ENCODE measurements around the gene PTPN6. TPM values are rescaled to one million over a fixed set of nuclear protein-coding genes. Genes with fewer than 3 reads are reported as not detected.

Gene PTPN6
- total RNA-seq, 1 donor: 99.9 TPM

- no peaks in the 10 kb centered on the region for H3K27me3 ChIP-seq (ENCODE audit: insufficient read depth, low read length)
- peaks cover 63% of the 10 kb centered on the region for H3K4me1 ChIP-seq (ENCODE audit: insufficient read depth, low read length)
- H3K9me3 ChIP-seq (ENCODE audit: low read depth, low read length): no peaks in the 10 kb centered on the region
- H3K4me3 ChIP-seq (ENCODE audit: low read length): no peak overlapping the region
Measured at GRCh38 chr12:6963791-6964413, 12.7 kb downstream of the PTPN6 start.

- Histone ChIP-seq H3K27me3 (ENCODE audit: insufficient read depth, low read length) (no peaks in the 10 kb centered on the region), H3K4me1 (ENCODE audit: insufficient read depth, low read length) (peaks cover 63% of the 10 kb centered on the region), H3K4me3 (ENCODE audit: low read length) (no peak overlapping the region), H3K9me3 (ENCODE audit: low read depth, low read length) (no peaks in the 10 kb centered on the region)
Measured at GRCh38 chr12:6964605-6965025, 13.5 kb downstream of the PTPN6 start.

DNA sequence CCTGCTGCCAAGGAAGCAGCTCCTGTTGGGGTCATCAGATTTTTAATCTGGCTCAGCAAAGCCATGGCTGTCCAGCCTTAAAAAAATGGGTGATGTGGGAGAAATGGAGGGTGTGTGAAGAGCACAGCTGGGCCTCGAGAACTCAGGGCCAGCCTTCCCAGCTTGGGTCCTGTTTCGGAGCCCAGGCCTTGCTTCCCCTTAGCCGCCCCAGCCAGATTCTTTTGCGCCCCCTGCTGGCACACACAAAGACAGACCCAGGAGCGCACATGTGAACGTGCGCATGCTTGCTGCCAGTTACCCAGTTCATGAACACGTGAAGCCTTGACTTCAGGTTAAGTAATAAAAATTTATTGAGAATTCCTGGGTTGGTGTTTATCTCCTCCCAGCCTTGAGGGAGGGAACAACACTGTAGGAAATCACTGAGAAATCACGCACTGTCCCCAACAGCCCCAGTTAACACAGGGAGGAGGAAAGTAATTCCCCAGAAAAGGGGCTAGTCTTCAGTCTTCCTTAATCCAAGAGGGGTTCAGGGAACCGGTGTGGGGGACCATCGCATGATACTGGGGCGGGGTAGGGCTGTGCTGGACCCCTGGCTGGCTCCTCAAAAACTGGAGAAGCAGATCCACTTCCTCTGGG, 14.0 kb downstream of the PTPN6 start:
- H3K27me3 ChIP-seq (ENCODE audit: insufficient read depth, low read length): no peaks in the 10 kb centered on the region
- H3K9me3 ChIP-seq (ENCODE audit: low read depth, low read length): no peaks in the 10 kb centered on the region
- peaks cover 63% of the 10 kb centered on the region for H3K4me1 ChIP-seq (ENCODE audit: insufficient read depth, low read length)
- no peak overlapping the region for H3K4me3 ChIP-seq (ENCODE audit: low read length)

GRCh38 chr12:6965714-6966113, 14.6 kb downstream of the PTPN6 start:
- peaks cover 58% of the 10 kb centered on the region for H3K4me1 ChIP-seq (ENCODE audit: insufficient read depth, low read length)

GRCh38 chr12:6966351-6966750, 15.2 kb downstream of the PTPN6 start:
- no peaks in the 10 kb centered on the region for H3K27me3 ChIP-seq (ENCODE audit: insufficient read depth, low read length)
- H3K9me3 ChIP-seq (ENCODE audit: low read depth, low read length): no peaks in the 10 kb centered on the region
- peaks cover 54% of the 10 kb centered on the region for H3K4me1 ChIP-seq (ENCODE audit: insufficient read depth, low read length)

More at GRCh38 chr12:6965714-6966113, 14.6 kb downstream of the PTPN6 start:
- Histone ChIP-seq H3K9me3 (ENCODE audit: low read depth, low read length) (no peaks in the 10 kb centered on the region), H3K4me3 (ENCODE audit: low read length) (no peak overlapping the region), H3K27me3 (ENCODE audit: insufficient read depth, low read length) (no peaks in the 10 kb centered on the region)

DNA sequence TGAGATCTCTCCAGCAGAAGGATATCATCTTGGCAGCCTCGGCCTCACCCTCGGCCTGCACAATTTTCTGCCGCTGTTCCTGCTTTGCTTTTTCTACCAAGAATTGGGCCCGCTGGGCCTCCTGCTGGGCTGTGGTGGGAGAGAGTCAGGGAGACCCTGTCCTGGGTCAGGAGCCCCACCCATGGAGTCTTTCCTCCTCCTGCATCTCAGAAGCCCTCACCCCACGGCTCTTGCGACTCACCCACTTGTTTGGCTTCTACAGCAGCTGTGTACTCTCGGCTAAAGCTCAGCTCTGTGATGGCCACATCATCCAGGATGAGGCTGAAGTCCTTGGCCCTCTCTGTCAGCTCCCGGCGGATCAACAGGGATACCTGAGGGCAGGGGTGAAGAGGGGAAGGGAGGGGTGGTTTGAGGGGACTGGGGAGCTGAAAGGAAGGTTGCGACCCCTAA, 16.5 kb downstream of the PTPN6 start:
- H3K27me3 ChIP-seq (ENCODE audit: insufficient read depth, low read length): no peaks in the 10 kb centered on the region
- H3K9me3 ChIP-seq (ENCODE audit: low read depth, low read length): no peaks in the 10 kb centered on the region
- peaks cover 49% of the 10 kb centered on the region for H3K4me1 ChIP-seq (ENCODE audit: insufficient read depth, low read length)
- no peak overlapping the region for H3K4me3 ChIP-seq (ENCODE audit: low read length)

More at GRCh38 chr12:6966351-6966750, 15.2 kb downstream of the PTPN6 start:
- no peak overlapping the region for H3K4me3 ChIP-seq (ENCODE audit: low read length)

DNA sequence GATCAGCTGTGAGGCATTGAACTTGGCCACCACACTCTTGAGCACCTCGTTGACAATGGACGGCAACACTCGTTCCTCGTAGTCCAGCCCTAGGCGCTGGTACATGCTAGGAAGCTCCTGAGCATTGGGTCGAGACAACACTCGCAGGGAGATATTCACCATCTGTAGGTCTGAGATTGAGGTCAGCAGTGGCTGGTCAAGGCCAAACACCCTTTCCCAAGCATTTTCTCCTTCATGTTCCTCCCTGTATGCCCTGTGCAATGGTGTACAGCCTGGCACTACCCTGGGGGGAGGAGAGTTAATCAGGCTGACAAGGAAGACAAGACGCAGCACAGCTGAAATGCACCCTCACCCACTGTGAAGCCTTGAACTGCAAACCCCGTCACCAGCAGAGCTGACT, 17.3 kb downstream of the PTPN6 start:
- H3K9me3 ChIP-seq (ENCODE audit: low read depth, low read length): no peaks in the 10 kb centered on the region
- H3K4me1 ChIP-seq (ENCODE audit: insufficient read depth, low read length): peaks cover 47% of the 10 kb centered on the region
- no peaks in the 10 kb centered on the region for H3K27me3 ChIP-seq (ENCODE audit: insufficient read depth, low read length)
- no peak overlapping the region for H3K4me3 ChIP-seq (ENCODE audit: low read length)

GRCh38 chr12:6970096-6970527, 19.0 kb downstream of the PTPN6 start:
- Histone ChIP-seq H3K27me3 (ENCODE audit: insufficient read depth, low read length) (no peaks in the 10 kb centered on the region), H3K4me1 (ENCODE audit: insufficient read depth, low read length) (peaks cover 32% of the 10 kb centered on the region), H3K4me3 (ENCODE audit: low read length) (peak overlapping the region; percentile 100), H3K9me3 (ENCODE audit: low read depth, low read length) (no peaks in the 10 kb centered on the region)

GRCh38 chr12:6974180-6974579, 23.0 kb downstream of the PTPN6 start:
- H3K4me3 ChIP-seq (ENCODE audit: low read length): no peak overlapping the region
- H3K9me3 ChIP-seq (ENCODE audit: low read depth, low read length): no peaks in the 10 kb centered on the region
- H3K27me3 ChIP-seq (ENCODE audit: insufficient read depth, low read length): no peaks in the 10 kb centered on the region
- peaks cover 23% of the 10 kb centered on the region for H3K4me1 ChIP-seq (ENCODE audit: insufficient read depth, low read length)

DNA sequence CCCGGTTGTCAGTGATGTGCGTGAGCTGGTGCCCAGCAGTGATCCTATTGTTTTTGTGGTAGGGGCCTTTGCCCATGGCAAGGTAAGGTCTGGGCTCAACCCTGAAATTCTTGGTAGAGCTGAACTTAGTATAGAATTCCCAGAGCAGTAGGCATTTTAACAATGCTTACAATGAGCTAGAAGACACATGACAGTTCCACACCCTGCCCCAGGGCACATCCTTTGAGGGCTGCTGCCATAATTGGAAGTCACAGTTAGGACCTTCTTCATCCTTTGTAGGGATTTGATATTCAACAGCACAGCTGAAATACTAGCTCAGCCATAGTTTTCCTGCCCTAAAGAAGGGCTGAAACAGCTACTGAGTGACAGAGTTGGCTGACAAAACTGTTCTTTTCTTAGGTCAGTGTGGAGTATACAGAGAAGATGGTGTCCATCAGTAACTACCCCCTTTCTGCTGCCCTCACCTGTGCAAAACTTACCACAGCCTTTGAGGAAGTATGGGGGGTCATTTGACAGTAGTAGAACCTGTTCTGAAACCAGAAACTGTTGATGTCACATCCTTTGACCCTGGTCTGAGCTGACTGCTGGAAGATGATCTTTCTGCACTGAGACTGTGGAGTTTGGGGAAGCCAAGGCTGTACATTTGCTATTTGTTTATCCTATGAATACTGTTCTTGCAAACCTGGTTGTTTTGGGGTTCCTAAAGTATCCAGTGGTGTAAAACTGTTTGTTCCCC, 24.3 kb downstream of the PTPN6 start:
- Histone ChIP-seq H3K4me1 (ENCODE audit: insufficient read depth, low read length) (peaks cover 13% of the 10 kb centered on the region), H3K4me3 (ENCODE audit: low read length) (no peak overlapping the region), H3K9me3 (ENCODE audit: low read depth, low read length) (no peaks in the 10 kb centered on the region), H3K27me3 (ENCODE audit: insufficient read depth, low read length) (no peaks in the 10 kb centered on the region)

GRCh38 chr12:6977653-6978052, 26.5 kb downstream of the PTPN6 start:
- no peaks in the 10 kb centered on the region for H3K27me3 ChIP-seq (ENCODE audit: insufficient read depth, low read length)
- H3K9me3 ChIP-seq (ENCODE audit: low read depth, low read length): no peaks in the 10 kb centered on the region
- H3K4me3 ChIP-seq (ENCODE audit: low read length): no peak overlapping the region
- H3K4me1 ChIP-seq (ENCODE audit: insufficient read depth, low read length): peaks cover 2% of the 10 kb centered on the region

GRCh38 chr12:6978188-6978587, 27.0 kb downstream of the PTPN6 start:
- H3K9me3 ChIP-seq (ENCODE audit: low read depth, low read length): no peaks in the 10 kb centered on the region

GRCh38 chr12:6978611-6979011, 27.5 kb downstream of the PTPN6 start:
- Histone ChIP-seq H3K9me3 (ENCODE audit: low read depth, low read length) (no peaks in the 10 kb centered on the region), H3K27me3 (ENCODE audit: insufficient read depth, low read length) (no peaks in the 10 kb centered on the region), H3K4me1 (ENCODE audit: insufficient read depth, low read length) (no peaks in the 10 kb centered on the region), H3K4me3 (ENCODE audit: low read length) (no peak overlapping the region)

More at GRCh38 chr12:6978188-6978587, 27.0 kb downstream of the PTPN6 start:
- Histone ChIP-seq H3K4me1 (ENCODE audit: insufficient read depth, low read length) (no peaks in the 10 kb centered on the region), H3K4me3 (ENCODE audit: low read length) (no peak overlapping the region), H3K27me3 (ENCODE audit: insufficient read depth, low read length) (no peaks in the 10 kb centered on the region)

GRCh38 chr12:6979021-6979420, 27.9 kb downstream of the PTPN6 start:
- Histone ChIP-seq H3K27me3 (ENCODE audit: insufficient read depth, low read length) (no peaks in the 10 kb centered on the region), H3K4me1 (ENCODE audit: insufficient read depth, low read length) (no peaks in the 10 kb centered on the region), H3K9me3 (ENCODE audit: low read depth, low read length) (no peaks in the 10 kb centered on the region), H3K4me3 (ENCODE audit: low read length) (no peak overlapping the region)

DNA sequence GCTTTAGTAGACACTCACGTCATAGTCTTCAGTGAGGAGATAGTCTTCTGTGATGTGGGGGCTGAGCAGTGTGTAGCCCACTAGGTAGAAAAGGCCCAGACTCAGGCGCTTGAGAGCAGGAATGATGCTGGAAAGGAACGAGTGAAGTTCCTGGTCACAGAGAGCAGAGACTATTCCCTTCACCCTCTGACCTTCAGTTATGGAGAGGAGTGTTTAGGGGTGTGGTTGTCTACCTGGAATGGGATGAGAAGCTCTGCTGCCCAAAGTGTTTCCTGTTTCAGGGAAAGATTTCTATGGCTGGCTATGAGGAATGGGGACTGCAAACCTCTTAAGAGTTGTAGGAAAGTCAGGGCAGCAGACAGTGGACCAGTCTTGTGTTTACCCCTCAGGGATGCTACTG, 28.3 kb downstream of the PTPN6 start:
- Histone ChIP-seq H3K4me3 (ENCODE audit: low read length) (no peak overlapping the region), H3K4me1 (ENCODE audit: insufficient read depth, low read length) (no peaks in the 10 kb centered on the region), H3K27me3 (ENCODE audit: insufficient read depth, low read length) (no peaks in the 10 kb centered on the region), H3K9me3 (ENCODE audit: low read depth, low read length) (no peaks in the 10 kb centered on the region)

All from mononuclear cell (primary cell).